ENCODE measurements around the gene LSAMP.

The LSAMP gene

DNA sequence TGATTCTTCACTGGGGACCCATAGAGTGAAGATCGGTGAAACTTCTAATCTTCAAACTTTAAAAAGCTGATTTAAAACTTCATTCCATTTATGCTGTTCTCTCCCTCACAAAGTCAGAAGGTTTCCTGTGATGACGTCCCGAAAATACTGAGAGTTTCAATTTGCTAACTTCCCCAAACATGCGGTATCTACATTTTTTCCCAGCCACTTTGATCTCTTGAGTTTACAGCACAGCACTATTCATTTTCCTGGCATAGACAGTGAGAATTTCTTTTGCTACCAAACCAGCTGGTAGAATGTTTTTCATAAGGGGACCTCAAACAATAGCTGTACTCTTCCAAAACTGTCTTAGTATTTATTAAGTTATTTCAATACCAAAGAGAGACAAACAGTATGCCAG is 156.8 kb downstream of the LSAMP start:
- FAIRE-seq (no peak), DNase-seq (ENCODE audit: insufficient read length, low spot score) (no peak)
- TF ChIP-seq PAX5 (IDR thresholded peaks at IDR 0.05; ENCODE audit: insufficient read depth, low read length, severe bottlenecking), result no peak
- TF ChIP-seq TAF1 (IDR thresholded peaks at IDR 0.05; ENCODE audit: low read depth, low read length), result no peak
- no peak for TF ChIP-seq POU2F2 (IDR thresholded peaks at IDR 0.05; ENCODE audit: low read depth, low read length)

DNA sequence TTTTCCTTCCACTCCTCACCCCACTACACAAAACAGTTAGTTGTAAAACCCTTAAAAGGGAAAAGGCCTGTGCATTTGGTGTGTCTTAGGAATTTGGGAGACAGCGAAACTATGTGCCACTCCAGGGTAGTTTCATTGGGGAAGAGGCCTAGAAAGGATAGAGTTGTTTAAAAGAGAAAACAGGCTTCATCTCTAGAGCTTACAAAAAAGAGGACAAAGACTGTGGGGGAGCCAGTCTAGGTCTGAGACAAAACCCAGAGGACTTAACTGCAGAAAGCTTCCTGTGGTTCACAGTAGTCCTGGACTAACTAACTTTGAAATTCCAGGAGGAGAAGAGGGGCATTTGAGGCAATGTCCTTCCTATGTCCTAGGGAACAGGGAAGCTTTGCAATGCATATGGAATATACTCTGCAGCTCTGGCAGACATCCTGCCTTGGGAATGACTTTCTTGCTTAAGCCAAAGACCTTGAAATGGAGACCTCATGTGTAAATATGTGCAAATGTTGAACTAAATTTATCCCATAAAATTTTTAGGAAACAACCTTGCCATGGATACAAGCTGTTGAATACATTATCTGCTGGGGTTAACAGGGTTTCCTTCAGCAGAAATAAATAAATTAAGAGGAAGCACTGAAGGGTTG is 159.4 kb downstream of the LSAMP start:
- no peak for TF ChIP-seq POU2F2 (IDR thresholded peaks at IDR 0.05; ENCODE audit: low read depth, low read length)
- TF ChIP-seq POLR2A (IDR thresholded peaks at IDR 0.05; ENCODE audit: low read depth, low read length), result no peak
- TF ChIP-seq SPI1 (IDR thresholded peaks at IDR 0.05; ENCODE audit: low read depth, low read length), result no peak
- no peak for TF ChIP-seq PAX5 (IDR thresholded peaks at IDR 0.05; ENCODE audit: insufficient read depth, low read length, severe bottlenecking)
- TF ChIP-seq POLR2AphosphoS5 (IDR thresholded peaks at IDR 0.05; ENCODE audit: low read depth, low read length), result no peak
- TF ChIP-seq TAF1 (IDR thresholded peaks at IDR 0.05; ENCODE audit: low read depth, low read length), result no peak
- FAIRE-seq (no peak), DNase-seq (ENCODE audit: insufficient read length, low spot score) (no peak)

GRCh38 chr3:116281313-116282143 is 163.8 kb downstream of the LSAMP start:
- FAIRE-seq (no peak), DNase-seq (ENCODE audit: insufficient read length, low spot score) (no peak)
- TF ChIP-seq TAF1 (IDR thresholded peaks at IDR 0.05; ENCODE audit: low read depth, low read length) (no peak), POLR2AphosphoS5 (IDR thresholded peaks at IDR 0.05; ENCODE audit: low read depth, low read length) (no peak), PAX5 (IDR thresholded peaks at IDR 0.05; ENCODE audit: insufficient read depth, low read length, severe bottlenecking) (no peak), SPI1 (IDR thresholded peaks at IDR 0.05; ENCODE audit: low read depth, low read length) (no peak), POU2F2 (IDR thresholded peaks at IDR 0.05; ENCODE audit: low read depth, low read length) (no peak), POLR2A (IDR thresholded peaks at IDR 0.05; ENCODE audit: low read depth, low read length) (no peak)

DNA sequence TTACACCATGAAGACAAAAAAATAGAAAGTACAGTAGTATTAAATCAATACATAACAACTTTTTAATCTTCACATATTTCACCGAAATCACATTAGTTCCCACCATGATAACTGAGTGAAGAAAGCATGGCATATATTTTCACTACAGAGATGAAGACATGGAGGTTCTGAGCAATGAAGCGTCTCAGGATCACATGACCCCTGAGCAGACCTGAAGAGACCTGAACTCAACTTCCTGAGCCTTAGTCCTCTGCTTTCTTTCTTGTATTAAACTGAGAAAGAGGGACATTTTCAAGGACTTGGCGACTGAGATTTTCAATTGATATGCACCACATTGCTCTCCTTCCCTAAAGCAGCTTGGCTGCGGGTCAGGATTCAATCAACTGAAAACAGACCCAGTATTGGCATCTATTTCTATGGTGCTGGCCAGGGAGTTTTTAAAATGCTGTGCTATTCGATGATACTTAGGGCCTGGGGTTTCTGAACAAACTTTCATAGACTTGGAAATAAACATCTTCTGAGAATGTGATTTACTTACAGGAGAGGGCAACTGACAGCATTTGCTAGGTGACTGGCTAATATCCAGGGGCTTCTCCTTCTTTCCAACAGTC is 165.1 kb downstream of the LSAMP start:
- FAIRE-seq (no peak), DNase-seq (ENCODE audit: insufficient read length, low spot score) (no peak)

DNA sequence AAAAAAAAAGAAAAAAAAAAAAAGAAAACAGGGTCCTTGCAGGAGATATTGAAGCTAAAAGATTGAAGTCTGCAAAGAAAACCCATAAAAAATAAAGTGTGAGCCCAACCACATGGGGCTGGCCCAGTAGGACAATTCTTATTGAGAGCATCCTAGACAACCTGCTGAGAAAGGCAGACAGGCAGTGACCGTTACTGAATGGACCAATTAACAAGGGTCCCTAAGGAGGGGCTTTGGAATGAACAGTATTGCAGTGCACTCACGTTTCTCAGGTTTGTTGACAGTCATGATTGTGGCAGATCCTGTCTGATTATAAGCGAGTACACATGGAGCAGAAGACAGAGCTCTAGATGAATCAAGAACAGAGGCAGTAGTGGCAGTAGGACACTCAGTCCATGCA is 168.6 kb downstream of the LSAMP start:
- DNase-seq (ENCODE audit: insufficient read length, low spot score) (no peak), FAIRE-seq (no peak)
- TF ChIP-seq SPI1 (IDR thresholded peaks at IDR 0.05; ENCODE audit: low read depth, low read length) (no peak), TAF1 (IDR thresholded peaks at IDR 0.05; ENCODE audit: low read depth, low read length) (no peak), POU2F2 (IDR thresholded peaks at IDR 0.05; ENCODE audit: low read depth, low read length) (no peak), POLR2A (IDR thresholded peaks at IDR 0.05; ENCODE audit: low read depth, low read length) (no peak), POLR2AphosphoS5 (IDR thresholded peaks at IDR 0.05; ENCODE audit: low read depth, low read length) (no peak), PAX5 (IDR thresholded peaks at IDR 0.05; ENCODE audit: insufficient read depth, low read length, severe bottlenecking) (no peak)

More for the DNA sequence above, 165.1 kb downstream of the LSAMP start:
- no peak for TF ChIP-seq POLR2AphosphoS5 (IDR thresholded peaks at IDR 0.05; ENCODE audit: low read depth, low read length)
- TF ChIP-seq TAF1 (IDR thresholded peaks at IDR 0.05; ENCODE audit: low read depth, low read length), result no peak
- TF ChIP-seq POLR2A (IDR thresholded peaks at IDR 0.05; ENCODE audit: low read depth, low read length), result no peak
- no peak for TF ChIP-seq POU2F2 (IDR thresholded peaks at IDR 0.05; ENCODE audit: low read depth, low read length)
- TF ChIP-seq SPI1 (IDR thresholded peaks at IDR 0.05; ENCODE audit: low read depth, low read length), result no peak
- TF ChIP-seq PAX5 (IDR thresholded peaks at IDR 0.05; ENCODE audit: insufficient read depth, low read length, severe bottlenecking), result no peak

DNA sequence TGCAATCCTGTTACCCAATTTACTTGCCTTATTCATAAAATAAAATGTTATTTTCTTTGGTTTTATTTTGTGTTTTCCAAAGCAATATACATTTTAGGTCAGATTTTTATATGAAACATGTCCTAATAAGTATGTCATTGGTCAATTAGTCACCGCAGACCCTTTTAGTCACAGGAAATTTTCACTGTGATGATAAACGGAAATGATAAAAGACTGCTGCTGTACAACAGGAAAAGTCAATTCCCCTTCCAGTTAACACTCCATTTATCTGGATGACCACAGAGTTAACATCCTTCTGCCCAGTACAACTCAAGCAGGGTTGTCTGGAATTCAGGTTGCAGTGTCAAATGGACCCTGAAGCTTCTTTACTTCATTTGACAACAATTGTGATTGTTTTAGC is 175.2 kb downstream of the LSAMP start:
- TF ChIP-seq PAX5 (IDR thresholded peaks at IDR 0.05; ENCODE audit: insufficient read depth, low read length, severe bottlenecking), result no peak
- no peak for TF ChIP-seq POLR2A (IDR thresholded peaks at IDR 0.05; ENCODE audit: low read depth, low read length)
- no peak for TF ChIP-seq TAF1 (IDR thresholded peaks at IDR 0.05; ENCODE audit: low read depth, low read length)
- TF ChIP-seq POU2F2 (IDR thresholded peaks at IDR 0.05; ENCODE audit: low read depth, low read length), result no peak
- TF ChIP-seq SPI1 (IDR thresholded peaks at IDR 0.05; ENCODE audit: low read depth, low read length), result no peak
- no peak for TF ChIP-seq POLR2AphosphoS5 (IDR thresholded peaks at IDR 0.05; ENCODE audit: low read depth, low read length)
- no peak for FAIRE-seq

DNA sequence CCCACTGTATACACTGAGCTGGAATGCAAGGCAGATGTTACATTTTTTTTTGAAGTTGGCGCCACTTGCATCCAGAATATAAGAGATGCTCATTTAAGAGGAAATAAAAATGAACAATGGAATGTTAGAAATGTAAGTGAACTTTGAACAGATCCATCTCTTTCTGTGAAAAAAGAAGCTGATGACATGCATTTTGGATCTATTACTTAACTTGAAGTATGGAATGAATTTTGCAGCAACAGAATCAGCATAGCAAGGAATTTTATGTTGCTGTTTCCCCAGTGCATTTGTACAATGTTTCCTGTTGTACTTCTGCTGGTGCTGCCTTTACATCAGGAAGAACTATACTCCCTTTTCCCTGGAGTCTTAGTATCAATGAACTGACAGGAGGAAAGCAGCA is 178.2 kb downstream of the LSAMP start:
- DNase-seq (ENCODE audit: insufficient read length, low spot score) (no peak), FAIRE-seq (no peak)
- TF ChIP-seq PAX5 (IDR thresholded peaks at IDR 0.05; ENCODE audit: insufficient read depth, low read length, severe bottlenecking) (no peak), TAF1 (IDR thresholded peaks at IDR 0.05; ENCODE audit: low read depth, low read length) (no peak), SPI1 (IDR thresholded peaks at IDR 0.05; ENCODE audit: low read depth, low read length) (no peak), POU2F2 (IDR thresholded peaks at IDR 0.05; ENCODE audit: low read depth, low read length) (no peak), POLR2A (IDR thresholded peaks at IDR 0.05; ENCODE audit: low read depth, low read length) (no peak)

More for the DNA sequence above, 175.2 kb downstream of the LSAMP start:
- DNase-seq (ENCODE audit: insufficient read length, low spot score), result no peak

GRCh38 chr3:116265976-116266584 is 179.2 kb downstream of the LSAMP start:
- FAIRE-seq, result no peak
- DNase-seq (ENCODE audit: insufficient read length, low spot score), result no peak
- no peak for TF ChIP-seq TAF1 (IDR thresholded peaks at IDR 0.05; ENCODE audit: low read depth, low read length)

DNA sequence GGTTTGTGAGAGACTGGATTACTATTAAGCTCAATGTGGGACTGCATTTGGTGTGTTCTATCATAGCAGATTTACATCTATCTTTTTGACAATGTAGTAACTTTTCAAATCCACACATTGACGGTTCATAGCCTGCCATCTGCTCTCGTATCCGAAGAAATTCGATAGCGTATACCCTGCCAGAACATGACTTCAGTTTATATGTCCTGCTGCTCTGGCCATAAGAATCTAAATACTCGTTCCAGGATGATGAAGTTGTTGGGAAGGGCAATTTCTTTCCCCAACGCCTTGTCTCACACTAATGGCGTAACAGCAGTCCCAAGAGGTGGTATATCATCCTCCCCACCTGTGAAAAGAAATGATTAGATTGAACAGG is 180.0 kb downstream of the LSAMP start:
- DNase-seq (ENCODE audit: insufficient read length, low spot score), result no peak
- no peak for FAIRE-seq
- TF ChIP-seq POU2F2 (IDR thresholded peaks at IDR 0.05; ENCODE audit: low read depth, low read length) (no peak), POLR2A (IDR thresholded peaks at IDR 0.05; ENCODE audit: low read depth, low read length) (no peak), SPI1 (IDR thresholded peaks at IDR 0.05; ENCODE audit: low read depth, low read length) (no peak), PAX5 (IDR thresholded peaks at IDR 0.05; ENCODE audit: insufficient read depth, low read length, severe bottlenecking) (no peak), POLR2AphosphoS5 (IDR thresholded peaks at IDR 0.05; ENCODE audit: low read depth, low read length) (no peak), TAF1 (IDR thresholded peaks at IDR 0.05; ENCODE audit: low read depth, low read length) (no peak)

All from GM12891 (cell line).